Muscle layer of colon (tissue), 2 donors: Measurements from ENCODE around the gene IMPA2.
"Not testable (repeated sequence)": the region's sequence is repeated elsewhere in the genome, so short reads cannot be mapped to it uniquely, and the experiment has no call there.

Experiments used
- H3K27ac ChIP-seq: one replicate; pipeline ENCODE4 v1.7.0; 2013; ENCODE audit warnings: low read depth, mild to moderate bottlenecking, low read length, moderate library complexity
- H3K27me3 ChIP-seq, 2 donors: one replicate each; pipeline ENCODE4 v1.7.0; 2013; ENCODE audit warnings: low read length in 2 of 2, mild to moderate bottlenecking in 2 of 2; ENCODE audit not compliant: insufficient read depth in 2 of 2, control insufficient read depth in 1 of 2
- H3K36me3 ChIP-seq: one replicate; pipeline ENCODE4 v1.7.0; 2013; ENCODE audit warnings: mild to moderate bottlenecking, low read length; ENCODE audit not compliant: insufficient read depth
- H3K4me1 ChIP-seq: one replicate; pipeline ENCODE4 v1.7.0; 2013; ENCODE audit warnings: mild to moderate bottlenecking, low read length; ENCODE audit not compliant: insufficient read depth
- H3K4me3 ChIP-seq, 2 donors: one replicate each; pipeline ENCODE4 v1.7.0; 2013; ENCODE audit warnings: low read length in 2 of 2, low read depth in 1 of 2, mild to moderate bottlenecking in 1 of 2, moderate library complexity in 1 of 2
- H3K9ac ChIP-seq: one replicate; pipeline ENCODE4 v1.7.0; 2013; ENCODE audit warnings: low read length
- H3K9me3 ChIP-seq: one replicate; pipeline ENCODE4 v1.7.0; 2013; ENCODE audit warnings: mild to moderate bottlenecking, low read length
- donor health status: abdominal sarcoma.
- donor health status: Adenocarcinoma of cecum.

IMPA2 gene

GRCh38 chr18:12034241-12035100, 53.2 kb downstream of the IMPA2 start:
- no peak overlapping the region for H3K4me3 ChIP-seq
- no peaks in the 10 kb centered on the region for H3K9me3 ChIP-seq
- no peak overlapping the region for H3K27ac ChIP-seq
- H3K36me3 ChIP-seq, result no peaks in the 10 kb centered on the region
- H3K4me1 ChIP-seq, result peaks cover 9% of the 10 kb centered on the region
- no peak overlapping the region for H3K9ac ChIP-seq
- no peaks in the 10 kb centered on the region for H3K27me3 ChIP-seq

- Histone ChIP-seq H3K9ac (no peak overlapping the region), H3K27me3 (no peaks in the 10 kb centered on the region), H3K36me3 (no peaks in the 10 kb centered on the region), H3K27ac (no peak overlapping the region), H3K9me3 (no peaks in the 10 kb centered on the region), H3K4me1 (peaks cover 9% of the 10 kb centered on the region), H3K4me3 (no peak overlapping the region)
Measured at GRCh38 chr18:12035481-12035880, 54.2 kb downstream of the IMPA2 start.

GRCh38 chr18:12036201-12036751, 55.0 kb downstream of the IMPA2 start:
- H3K27ac ChIP-seq, result no peak overlapping the region
- no peaks in the 10 kb centered on the region for H3K9me3 ChIP-seq
- no peaks in the 10 kb centered on the region for H3K27me3 ChIP-seq
- H3K4me3 ChIP-seq, result no peak overlapping the region
- no peaks in the 10 kb centered on the region for H3K36me3 ChIP-seq
- H3K4me1 ChIP-seq, result peaks cover 9% of the 10 kb centered on the region
- no peak overlapping the region for H3K9ac ChIP-seq

GRCh38 chr18:12038082-12038638, 56.9 kb downstream of the IMPA2 start:
- H3K4me1 ChIP-seq, result no peaks in the 10 kb centered on the region
- no peaks in the 10 kb centered on the region for H3K36me3 ChIP-seq
- peak overlapping the region; percentile 51 for H3K27ac ChIP-seq
- no peak overlapping the region for H3K9ac ChIP-seq
- no peaks in the 10 kb centered on the region for H3K27me3 ChIP-seq
- no peaks in the 10 kb centered on the region for H3K9me3 ChIP-seq
- H3K4me3 ChIP-seq, result peak overlapping the region; percentile 58 to 63

- no peaks in the 10 kb centered on the region for H3K36me3 ChIP-seq
- H3K27me3 ChIP-seq, result no peaks in the 10 kb centered on the region
- peak overlapping the region; percentile 51 for H3K27ac ChIP-seq
- no peaks in the 10 kb centered on the region for H3K9me3 ChIP-seq
- no peak overlapping the region for H3K9ac ChIP-seq
- H3K4me1 ChIP-seq, result no peaks in the 10 kb centered on the region
- H3K4me3 ChIP-seq, result peak overlapping the region; percentile 58 to 63
Measured at GRCh38 chr18:12038639-12039539, 57.6 kb downstream of the IMPA2 start.

- not testable (repeated sequence) for H3K27me3 ChIP-seq, H3K9me3 ChIP-seq, H3K4me3 ChIP-seq, H3K27ac ChIP-seq, H3K4me1 ChIP-seq, H3K9ac ChIP-seq, H3K36me3 ChIP-seq
Measured at GRCh38 chr18:12039540-12039930, 58.2 kb downstream of the IMPA2 start.

- Histone ChIP-seq H3K36me3 (no peaks in the 10 kb centered on the region), H3K4me3 (no peak overlapping the region), H3K9ac (no peak overlapping the region), H3K9me3 (no peaks in the 10 kb centered on the region), H3K4me1 (no peaks in the 10 kb centered on the region), H3K27ac (no peak overlapping the region), H3K27me3 (no peaks in the 10 kb centered on the region)
Measured at GRCh38 chr18:12041561-12041960, 60.3 kb downstream of the IMPA2 start.

GRCh38 chr18:12043811-12044210, 62.5 kb downstream of the IMPA2 start:
- H3K36me3 ChIP-seq, result no peaks in the 10 kb centered on the region
- H3K27ac ChIP-seq, result no peak overlapping the region
- no peak overlapping the region for H3K4me3 ChIP-seq
- H3K4me1 ChIP-seq, result no peaks in the 10 kb centered on the region
- no peaks in the 10 kb centered on the region for H3K9me3 ChIP-seq
- no peak overlapping the region for H3K9ac ChIP-seq
- H3K27me3 ChIP-seq, result no peaks in the 10 kb centered on the region

GRCh38 chr18:12044591-12044990, 63.3 kb downstream of the IMPA2 start:
- Histone ChIP-seq H3K4me1 (no peaks in the 10 kb centered on the region), H3K4me3 (no peak overlapping the region), H3K27me3 (no peaks in the 10 kb centered on the region), H3K36me3 (no peaks in the 10 kb centered on the region), H3K27ac (no peak overlapping the region), H3K9ac (no peak overlapping the region), H3K9me3 (no peaks in the 10 kb centered on the region)

- Histone ChIP-seq H3K4me3 (no peak overlapping the region), H3K9ac (no peak overlapping the region), H3K4me1 (no peaks in the 10 kb centered on the region), H3K27ac (no peak overlapping the region), H3K36me3 (no peaks in the 10 kb centered on the region), H3K9me3 (no peaks in the 10 kb centered on the region), H3K27me3 (no peaks in the 10 kb centered on the region)
Measured at GRCh38 chr18:12046046-12046750, 64.9 kb downstream of the IMPA2 start.
